ENCODE measurements around the gene GPRC5C. TPM values are rescaled to one million over a fixed set of nuclear protein-coding genes. Genes with fewer than 3 reads are reported as not detected.

Gene GPRC5C
- total RNA-seq, 2 donors from 2014 or later = 57.0 to 73.4 TPM

DNA sequence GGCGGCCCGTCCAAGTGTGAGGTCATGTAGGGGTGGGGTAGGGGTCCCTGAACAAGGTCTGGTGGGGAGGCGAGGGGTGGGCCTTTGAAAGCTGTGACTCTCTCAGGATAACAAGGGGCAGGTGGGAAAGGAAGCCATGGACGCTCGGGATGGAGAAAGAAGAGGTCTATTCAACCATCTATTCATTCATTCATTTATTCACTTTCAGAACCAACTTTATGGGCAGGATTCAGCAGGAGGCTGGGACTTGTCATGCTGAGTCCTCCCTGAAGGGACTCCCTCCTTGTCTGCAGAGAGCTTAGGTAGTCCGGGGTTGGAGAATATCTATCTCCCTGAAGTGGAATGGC is 25.9 kb downstream of the GPRC5C start:
- TF ChIP-seq, protein P1, sequence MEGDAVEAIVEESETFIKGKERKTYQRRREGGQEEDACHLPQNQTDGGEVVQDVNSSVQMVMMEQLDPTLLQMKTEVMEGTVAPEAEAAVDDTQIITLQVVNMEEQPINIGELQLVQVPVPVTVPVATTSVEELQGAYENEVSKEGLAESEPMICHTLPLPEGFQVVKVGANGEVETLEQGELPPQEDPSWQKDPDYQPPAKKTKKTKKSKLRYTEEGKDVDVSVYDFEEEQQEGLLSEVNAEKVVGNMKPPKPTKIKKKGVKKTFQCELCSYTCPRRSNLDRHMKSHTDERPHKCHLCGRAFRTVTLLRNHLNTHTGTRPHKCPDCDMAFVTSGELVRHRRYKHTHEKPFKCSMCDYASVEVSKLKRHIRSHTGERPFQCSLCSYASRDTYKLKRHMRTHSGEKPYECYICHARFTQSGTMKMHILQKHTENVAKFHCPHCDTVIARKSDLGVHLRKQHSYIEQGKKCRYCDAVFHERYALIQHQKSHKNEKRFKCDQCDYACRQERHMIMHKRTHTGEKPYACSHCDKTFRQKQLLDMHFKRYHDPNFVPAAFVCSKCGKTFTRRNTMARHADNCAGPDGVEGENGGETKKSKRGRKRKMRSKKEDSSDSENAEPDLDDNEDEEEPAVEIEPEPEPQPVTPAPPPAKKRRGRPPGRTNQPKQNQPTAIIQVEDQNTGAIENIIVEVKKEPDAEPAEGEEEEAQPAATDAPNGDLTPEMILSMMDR (conservative IDR thresholded peaks at IDR 0.05) = no peak
- Histone ChIP-seq H3K27me3 (ENCODE audit: control insufficient read depth, insufficient read depth, low read length, poor library complexity, severe bottlenecking) (peaks cover 13% of the 10 kb centered on the region), H3K4me1 (ENCODE audit: control insufficient read depth, insufficient read depth, low read length) (peaks cover 10% of the 10 kb centered on the region), H3K4me3 (ENCODE audit: low read length) (no peak overlapping the region), H3K36me3 (ENCODE audit: control insufficient read depth, insufficient read depth, low read length) (no peaks in the 10 kb centered on the region), H3K9ac (ENCODE audit: extremely low read depth, low read length, poor library complexity, severe bottlenecking) (no peak overlapping the region), H3K9me3 (ENCODE audit: control insufficient read depth, low read length) (no peaks in the 10 kb centered on the region), H3K27ac (ENCODE audit: low read depth, low read length) (no peak overlapping the region)
- no peak overlapping the region for H3K27ac Mint-ChIP-seq
- 56 to 90% methylated on average over 2 to 5 of the region's 6 CpGs for WGBS, 2 experiments (ENCODE audit: insufficient coverage in 1 of 2, insufficient read length in 1 of 2)
- H3K4me1 Mint-ChIP-seq = peaks cover 15% of the 10 kb centered on the region
- no peak overlapping the region for H3K4me3 Mint-ChIP-seq
- H3K9me3 Mint-ChIP-seq = no peaks in the 10 kb centered on the region
- DNase-seq = no peak
- no peaks in the 10 kb centered on the region for H3K36me3 Mint-ChIP-seq (ENCODE audit: low read depth)
- H3K27me3 Mint-ChIP-seq (ENCODE audit: insufficient read depth) = peaks cover 31% of the 10 kb centered on the region

GRCh38 chr17:74458835-74459234 is 26.9 kb downstream of the GPRC5C start:
- Histone ChIP-seq H3K4me3 (ENCODE audit: low read length) (no peak overlapping the region), H3K9ac (ENCODE audit: extremely low read depth, low read length, poor library complexity, severe bottlenecking) (no peak overlapping the region), H3K9me3 (ENCODE audit: control insufficient read depth, low read length) (no peaks in the 10 kb centered on the region), H3K36me3 (ENCODE audit: control insufficient read depth, insufficient read depth, low read length) (no peaks in the 10 kb centered on the region), H3K4me1 (ENCODE audit: control insufficient read depth, insufficient read depth, low read length) (peaks cover 13% of the 10 kb centered on the region), H3K27me3 (ENCODE audit: control insufficient read depth, insufficient read depth, low read length, poor library complexity, severe bottlenecking) (peaks cover 4% of the 10 kb centered on the region), H3K27ac (ENCODE audit: low read depth, low read length) (no peak overlapping the region)
- Mint-ChIP-seq H3K36me3 (ENCODE audit: low read depth) (no peaks in the 10 kb centered on the region), H3K27ac (no peak overlapping the region), H3K4me1 (peaks cover 19% of the 10 kb centered on the region), H3K9me3 (no peaks in the 10 kb centered on the region), H3K4me3 (no peak overlapping the region), H3K27me3 (ENCODE audit: insufficient read depth) (peaks cover 22% of the 10 kb centered on the region)
- WGBS, 2 experiments (ENCODE audit: insufficient coverage in 1 of 2, insufficient read length in 1 of 2) = 73 to 76% methylated on average over 3 of the region's 3 CpGs
- TF ChIP-seq, protein P1 (conservative IDR thresholded peaks at IDR 0.05) = no peak
- no peak for DNase-seq

- WGBS, 2 experiments (ENCODE audit: insufficient coverage in 1 of 2, insufficient read length in 1 of 2) = 62 to 88% methylated on average over 2 to 7 of the region's 7 CpGs
- H3K36me3 ChIP-seq (ENCODE audit: control insufficient read depth, insufficient read depth, low read length) = no peaks in the 10 kb centered on the region
- Mint-ChIP-seq H3K9me3 (no peaks in the 10 kb centered on the region), H3K27me3 (ENCODE audit: insufficient read depth) (peaks cover 22% of the 10 kb centered on the region), H3K36me3 (ENCODE audit: low read depth) (no peaks in the 10 kb centered on the region), H3K27ac (no peak overlapping the region), H3K4me3 (no peak overlapping the region), H3K4me1 (peaks cover 19% of the 10 kb centered on the region)
- TF ChIP-seq, protein P1 (conservative IDR thresholded peaks at IDR 0.05) = no peak
- H3K9ac ChIP-seq (ENCODE audit: extremely low read depth, low read length, poor library complexity, severe bottlenecking) = no peak overlapping the region
- DNase-seq = no peak
- H3K27ac ChIP-seq (ENCODE audit: low read depth, low read length) = no peak overlapping the region
- peaks cover 8% of the 10 kb centered on the region for H3K4me1 ChIP-seq (ENCODE audit: control insufficient read depth, insufficient read depth, low read length)
- H3K27me3 ChIP-seq (ENCODE audit: control insufficient read depth, insufficient read depth, low read length, poor library complexity, severe bottlenecking) = peaks cover 4% of the 10 kb centered on the region
- no peaks in the 10 kb centered on the region for H3K9me3 ChIP-seq (ENCODE audit: control insufficient read depth, low read length)
- no peak overlapping the region for H3K4me3 ChIP-seq (ENCODE audit: low read length)
Observed at GRCh38 chr17:74459622-74460021, 27.7 kb downstream of the GPRC5C start.
